Suprapubic skin (tissue), 4 donors: ENCODE measurements around the gene EIPR1.

Experiments
- CTCF ChIP-seq, 2 donors: fragments of 200-600 bp in 1 of 2; fragments of 450-650 bp in 1 of 2; sonication (generic) in 1 of 2; IDR thresholded peaks; one replicate each; pipeline ENCODE4 v1.5.1; 2016 to 2019; ENCODE audit warnings: antibody characterized with exemption in 2 of 2, mild to moderate bottlenecking in 1 of 2, moderate library complexity in 1 of 2
- POLR2A ChIP-seq, 2 donors: fragments of 450-650 bp; IDR thresholded peaks; one replicate each; pipeline ENCODE4 v1.6.1; 2017; ENCODE audit warnings: antibody characterized with exemption in 2 of 2, mild to moderate bottlenecking in 2 of 2, moderate library complexity in 2 of 2
- POLR2AphosphoS5 ChIP-seq, 3 donors: sonication (generic); formaldehyde crosslinking; IDR thresholded peaks; one replicate each; pipeline ENCODE4 v1.6.1; 2017; ENCODE audit warnings: antibody characterized with exemption in 3 of 3

- no peak for TF ChIP-seq CTCF (IDR thresholded peaks at IDR 0.05)
- no peak for TF ChIP-seq POLR2AphosphoS5 (IDR thresholded peaks at IDR 0.05)
- TF ChIP-seq POLR2A (IDR thresholded peaks at IDR 0.05), result no peak
Observed at GRCh38 chr2:3223080-3223923, 154.3 kb downstream of the EIPR1 start.
